ENCODE data around the gene JTB. TPM values are rescaled to one million over a fixed set of nuclear protein-coding genes. Genes with fewer than 3 reads are reported as not detected.

Gene JTB
- total RNA-seq, 1 donor from 2014 or later: 58.7 TPM

GRCh38 chr1:153929426-153929825 lies 48.0 kb downstream of the JTB start:
- H3K4me3 Mint-ChIP-seq (ENCODE audit: unreplicated experiment): no peak overlapping the region

GRCh38 chr1:153928791-153929341 lies 48.6 kb downstream of the JTB start:
- H3K9me3 Mint-ChIP-seq (ENCODE audit: unreplicated experiment): no peaks in the 10 kb centered on the region
- no peak for DNase-seq (ENCODE audit: low spot score)
- peaks cover 15% of the 10 kb centered on the region for H3K4me1 Mint-ChIP-seq (ENCODE audit: unreplicated experiment)
- H3K4me3 Mint-ChIP-seq (ENCODE audit: unreplicated experiment): no peak overlapping the region
- H3K36me3 Mint-ChIP-seq (ENCODE audit: low read depth, unreplicated experiment): peaks cover 6% of the 10 kb centered on the region
- peaks cover 3% of the 10 kb centered on the region for H3K27me3 Mint-ChIP-seq (ENCODE audit: unreplicated experiment)
- no peak overlapping the region for H3K27ac Mint-ChIP-seq (ENCODE audit: unreplicated experiment)
- TF ChIP-seq CTCF (IDR thresholded peaks at IDR 0.05; ENCODE audit: unreplicated experiment): no peak

More at GRCh38 chr1:153929426-153929825, 48.0 kb downstream of the JTB start:
- Mint-ChIP-seq H3K27me3 (ENCODE audit: unreplicated experiment) (peaks cover 4% of the 10 kb centered on the region), H3K4me1 (ENCODE audit: unreplicated experiment) (peaks cover 13% of the 10 kb centered on the region), H3K27ac (ENCODE audit: unreplicated experiment) (no peak overlapping the region), H3K36me3 (ENCODE audit: low read depth, unreplicated experiment) (peaks cover 8% of the 10 kb centered on the region), H3K9me3 (ENCODE audit: unreplicated experiment) (no peaks in the 10 kb centered on the region)
- no peak for TF ChIP-seq CTCF (IDR thresholded peaks at IDR 0.05; ENCODE audit: unreplicated experiment)
- no peak for DNase-seq (ENCODE audit: low spot score)

- Mint-ChIP-seq H3K36me3 (ENCODE audit: low read depth, unreplicated experiment) (peaks cover 6% of the 10 kb centered on the region), H3K27ac (ENCODE audit: unreplicated experiment) (no peak overlapping the region), H3K9me3 (ENCODE audit: unreplicated experiment) (no peaks in the 10 kb centered on the region), H3K27me3 (ENCODE audit: unreplicated experiment) (peaks cover 3% of the 10 kb centered on the region), H3K4me1 (ENCODE audit: unreplicated experiment) (peaks cover 20% of the 10 kb centered on the region), H3K4me3 (ENCODE audit: unreplicated experiment) (peak overlapping the region; percentile 12)
- DNase-seq (ENCODE audit: low spot score): no peak
- no peak for TF ChIP-seq CTCF (IDR thresholded peaks at IDR 0.05; ENCODE audit: unreplicated experiment)
Observed at GRCh38 chr1:153928245-153928644, 49.2 kb downstream of the JTB start.

- H3K27me3 Mint-ChIP-seq (ENCODE audit: unreplicated experiment): peaks cover 2% of the 10 kb centered on the region
- TF ChIP-seq CTCF (IDR thresholded peaks at IDR 0.05; ENCODE audit: unreplicated experiment): no peak
- peaks cover 23% of the 10 kb centered on the region for H3K4me1 Mint-ChIP-seq (ENCODE audit: unreplicated experiment)
- no peak overlapping the region for H3K4me3 Mint-ChIP-seq (ENCODE audit: unreplicated experiment)
- DNase-seq (ENCODE audit: low spot score): no peak
- no peaks in the 10 kb centered on the region for H3K9me3 Mint-ChIP-seq (ENCODE audit: unreplicated experiment)
- peaks cover 6% of the 10 kb centered on the region for H3K36me3 Mint-ChIP-seq (ENCODE audit: low read depth, unreplicated experiment)
- H3K27ac Mint-ChIP-seq (ENCODE audit: unreplicated experiment): no peak overlapping the region
Observed at GRCh38 chr1:153926405-153926804, 51.1 kb downstream of the JTB start.

Small RNAs within 50 kb of the gene (microRNA-seq; reads per million reads assigned to microRNA genes)
- 2.3 reads per million, percentile 33 among the genes with 10 or more reads in this experiment for gene MIR6737 (ENCODE audit: unreplicated experiment)

Other genes with a start within 250 kb of the JTB start
- gene INTS3, start 249.6 kb downstream of the JTB start, total RNA-seq (ENCODE audit: unreplicated experiment): 69.4 TPM
- 72.7 TPM for gene SLC27A3, start 202.3 kb downstream of the JTB start, total RNA-seq (ENCODE audit: unreplicated experiment)
- gene GATAD2B, start 54.7 kb downstream of the JTB start, total RNA-seq (ENCODE audit: unreplicated experiment): 45.4 TPM
- gene DENND4B, start 31.0 kb downstream of the JTB start, total RNA-seq (ENCODE audit: unreplicated experiment): 53.1 TPM
- 69.9 TPM for gene CRTC2, start 19.1 kb downstream of the JTB start, total RNA-seq (ENCODE audit: unreplicated experiment)
- gene SLC39A1, start 14.1 kb downstream of the JTB start, total RNA-seq (ENCODE audit: unreplicated experiment): 136 TPM
- 13.2 TPM for gene CREB3L4, start 9.8 kb downstream of the JTB start, total RNA-seq (ENCODE audit: unreplicated experiment)
- 419 TPM for gene RAB13, start 8.7 kb upstream of the JTB start, total RNA-seq (ENCODE audit: unreplicated experiment)
- gene RPS27, start 13.1 kb upstream of the JTB start, total RNA-seq (ENCODE audit: unreplicated experiment): 2,665 TPM
- 0.15 TPM for gene NUP210L, start 177.4 kb upstream of the JTB start, total RNA-seq (ENCODE audit: unreplicated experiment)
- gene TPM3, start 214.4 kb upstream of the JTB start, total RNA-seq (ENCODE audit: unreplicated experiment): 689 TPM
- gene CFAP141, start 228.7 kb upstream of the JTB start, total RNA-seq (ENCODE audit: unreplicated experiment): not detected
- 243 TPM for gene UBAP2L, start 243.3 kb upstream of the JTB start, total RNA-seq (ENCODE audit: unreplicated experiment)